ENCODE results near the gene RPL36. TPM values are rescaled to one million over a fixed set of nuclear protein-coding genes. Genes with fewer than 3 reads are reported as not detected.
A peak's percentile ranks its signal among the peaks of the same experiment; 100 is the strongest.

Gene RPL36
- total RNA-seq, 1 experiment from 2014 or later, result 1,504 TPM

- TF ChIP-seq YY1 (IDR thresholded peaks at IDR 0.05; ENCODE audit: extremely low read depth, insufficient replicate concordance, low read depth, low read length), result peak; percentile 63
- no peak for TF ChIP-seq JUND (IDR thresholded peaks at IDR 0.05)
- TF ChIP-seq FOSL1 (IDR thresholded peaks at IDR 0.05; ENCODE audit: low read depth), result no peak
- no peak for TF ChIP-seq ZNF274 (IDR thresholded peaks at IDR 0.05; ENCODE audit: low read depth, low read length)
- TF ChIP-seq EZH2phosphoT487 (IDR thresholded peaks at IDR 0.05; ENCODE audit: borderline replicate concordance), result no peak
- peak; percentile 49 for TF ChIP-seq SP1 (IDR thresholded peaks at IDR 0.05; ENCODE audit: low read depth)
- TF ChIP-seq EGR1 (IDR thresholded peaks at IDR 0.05; ENCODE audit: low read depth), result no peak
- TF ChIP-seq POLR2AphosphoS5 (IDR thresholded peaks at IDR 0.05; ENCODE audit: low read depth, low read length), result peak; percentile 99
- TF ChIP-seq RAD21 (IDR thresholded peaks at IDR 0.05; ENCODE audit: low read depth), result no peak
- peak; percentile 95 for TF ChIP-seq POLR2A (IDR thresholded peaks at IDR 0.05; ENCODE audit: borderline replicate concordance, extremely low read depth, insufficient read depth, insufficient read length)
These were observed at the start of gene RPL36 (continued) for GRCh38 chr19:5690125-5690954.

- Histone ChIP-seq H4K20me1 (ENCODE audit: insufficient read depth) (peaks cover 37% of the 10 kb centered on the region; the same call in 1 of the 2 replicates), H3K36me3 (ENCODE audit: control insufficient read depth in 1 of 2, insufficient read depth in 2 of 2, low read length in 2 of 2) (peaks cover 27 to 43% of the 10 kb centered on the region in 2 experiments; a peak in 3 of 4 replicates), H3K4me1 (ENCODE audit: control insufficient read depth in 1 of 2, insufficient read depth in 2 of 2, low read length in 2 of 2) (no peaks in the 10 kb centered on the region), H3K27me3 (ENCODE audit: insufficient read depth, low read length) (no peaks in the 10 kb centered on the region), H3K9me2 (ENCODE audit: insufficient read depth) (no peaks in the 10 kb centered on the region), H3K9ac (ENCODE audit: low read length) (no peak overlapping the region), H3K4me3 (replicated peaks in 1 of 2; ENCODE audit: low read depth in 1 of 2, low read length in 2 of 2) (no peak overlapping the region), H3K27ac (ENCODE audit: low read depth, low read length) (no peak overlapping the region), H3K4me2 (ENCODE audit: low read length) (no peak overlapping the region), H2AFZ (ENCODE audit: low read depth, low read length, poor library complexity, severe bottlenecking) (no peak overlapping the region), H3K9me3 (ENCODE audit: control insufficient read depth in 1 of 2, insufficient read depth in 1 of 2, low read depth in 1 of 2, low read length in 2 of 2) (no peaks in the 10 kb centered on the region), H3K79me2 (ENCODE audit: insufficient read depth, low read length) (peaks cover 100% of the 10 kb centered on the region)
- no peak for ATAC-seq
- DNase-seq (ENCODE audit: low read depth, low spot score), result no peak
- CTCF ChIA-PET, result no interaction called here
- BruUV-seq (replicated peaks), result no TSS peak
- POLR2A ChIA-PET, result no interaction called here
- RAD21 ChIA-PET (ENCODE audit: low non-redundant PET in 1 of 2, low total read pairs in 2 of 2, uncharacterized antibody in 2 of 2, unreplicated experiment in 2 of 2), result no interaction called here
- intact Hi-C loops (cut with micrococcal nuclease), result no loop called here
- no peak for TF ChIP-seq MAX (IDR thresholded peaks at IDR 0.05)
- no peak for TF ChIP-seq ELF1 (IDR thresholded peaks at IDR 0.05; ENCODE audit: borderline replicate concordance, low read depth)
- TF ChIP-seq ZNF274 (IDR thresholded peaks at IDR 0.05; ENCODE audit: low read depth, low read length), result no peak
- no peak for TF ChIP-seq RAD21 (IDR thresholded peaks at IDR 0.05; ENCODE audit: low read depth)
- TF ChIP-seq CBX3 (IDR thresholded peaks at IDR 0.05; ENCODE audit: low read depth), result no peak
- no peak for TF ChIP-seq ZBTB33 (IDR thresholded peaks at IDR 0.05; ENCODE audit: extremely low read depth, insufficient replicate concordance, low read length)
- TF ChIP-seq CTCF (IDR thresholded peaks at IDR 0.05 in 2 of 3, conservative IDR thresholded peaks at IDR 0.05 in 1 of 3; ENCODE audit: borderline replicate concordance in 1 of 3, insufficient read depth in 1 of 3, low read depth in 2 of 3, low read length in 2 of 3), result no peak
- TF ChIP-seq CEBPB (IDR thresholded peaks at IDR 0.05; ENCODE audit: low read depth), result no peak
- no peak for TF ChIP-seq EGR1 (IDR thresholded peaks at IDR 0.05; ENCODE audit: low read depth)
- TF ChIP-seq REST (IDR thresholded peaks at IDR 0.05; ENCODE audit: low read depth), result no peak
These were observed 48.9 kb upstream of the RPL36 start for GRCh38 chr19:5641171-5641570.

All from HCT116 (cell line).